Measurements from ENCODE around the gene GRIFIN.

- TF ChIP-seq, protein P1, sequence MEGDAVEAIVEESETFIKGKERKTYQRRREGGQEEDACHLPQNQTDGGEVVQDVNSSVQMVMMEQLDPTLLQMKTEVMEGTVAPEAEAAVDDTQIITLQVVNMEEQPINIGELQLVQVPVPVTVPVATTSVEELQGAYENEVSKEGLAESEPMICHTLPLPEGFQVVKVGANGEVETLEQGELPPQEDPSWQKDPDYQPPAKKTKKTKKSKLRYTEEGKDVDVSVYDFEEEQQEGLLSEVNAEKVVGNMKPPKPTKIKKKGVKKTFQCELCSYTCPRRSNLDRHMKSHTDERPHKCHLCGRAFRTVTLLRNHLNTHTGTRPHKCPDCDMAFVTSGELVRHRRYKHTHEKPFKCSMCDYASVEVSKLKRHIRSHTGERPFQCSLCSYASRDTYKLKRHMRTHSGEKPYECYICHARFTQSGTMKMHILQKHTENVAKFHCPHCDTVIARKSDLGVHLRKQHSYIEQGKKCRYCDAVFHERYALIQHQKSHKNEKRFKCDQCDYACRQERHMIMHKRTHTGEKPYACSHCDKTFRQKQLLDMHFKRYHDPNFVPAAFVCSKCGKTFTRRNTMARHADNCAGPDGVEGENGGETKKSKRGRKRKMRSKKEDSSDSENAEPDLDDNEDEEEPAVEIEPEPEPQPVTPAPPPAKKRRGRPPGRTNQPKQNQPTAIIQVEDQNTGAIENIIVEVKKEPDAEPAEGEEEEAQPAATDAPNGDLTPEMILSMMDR (IDR thresholded peaks at IDR 0.05; ENCODE audit: poor library complexity), result no peak
- TF ChIP-seq EZH2 (IDR thresholded peaks at IDR 0.05; ENCODE audit: borderline replicate concordance), result no peak
These were observed 15.8 kb upstream of the GRIFIN start for GRCh38 chr7:2492038-2492437.

All from hepatocyte (in vitro differentiated cells).